ENCODE results near the gene GABRB1. TPM values are rescaled to one million over a fixed set of nuclear protein-coding genes. Genes with fewer than 3 reads are reported as not detected.

The GABRB1 gene
- total RNA-seq, 1 donor from 2014 or later, result not detected

DNA sequence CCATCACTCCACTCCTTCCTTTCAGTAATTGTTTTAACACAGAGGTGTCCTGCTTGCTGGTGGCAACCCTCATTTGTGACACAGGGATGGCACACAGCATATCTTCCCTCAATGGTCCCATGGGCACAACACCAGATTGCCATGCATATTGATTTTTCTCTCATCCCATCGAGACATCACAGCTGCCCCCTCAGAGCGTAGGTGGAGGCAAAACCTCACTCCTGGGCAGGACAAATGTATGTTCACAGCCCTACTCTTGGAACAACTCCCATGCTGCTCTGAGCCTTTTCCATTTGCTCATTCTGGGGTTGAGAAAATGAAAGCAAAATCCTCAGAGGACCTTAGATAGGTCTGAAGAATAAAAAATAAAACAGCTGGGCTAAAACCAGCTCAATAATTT, 172.2 kb downstream of the GABRB1 start:
- DNase-seq (ENCODE audit: low spot score), result no peak
- no peak for ATAC-seq

GRCh38 chr4:47207555-47207954, 176.2 kb downstream of the GABRB1 start:
- ATAC-seq (no peak), DNase-seq (ENCODE audit: low spot score) (no peak)

- DNase-seq (ENCODE audit: low spot score) (no peak), ATAC-seq (no peak)
These were observed 178.5 kb downstream of the GABRB1 start for GRCh38 chr4:47209833-47210232.

DNA sequence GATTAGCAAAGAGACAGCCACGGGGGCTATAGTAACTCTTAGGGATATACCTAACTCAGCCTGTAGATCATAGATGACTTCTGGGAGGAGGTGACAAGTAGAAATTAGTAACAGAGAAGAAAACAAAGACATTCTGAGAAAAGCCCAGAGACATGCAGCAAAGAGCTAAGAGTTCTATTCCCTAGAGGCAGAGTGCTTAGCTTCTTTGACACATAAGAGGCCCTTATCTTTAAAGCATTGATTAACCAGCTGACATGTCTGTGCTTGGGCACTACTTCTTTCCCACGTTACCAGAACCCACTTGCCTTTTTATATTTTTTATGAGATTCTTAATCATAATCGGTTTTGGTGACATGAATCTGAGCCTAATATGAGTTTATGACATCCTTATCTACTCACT, 179.5 kb downstream of the GABRB1 start:
- DNase-seq (ENCODE audit: low spot score), result no peak
- ATAC-seq, result no peak

GRCh38 chr4:47213106-47213505, 181.7 kb downstream of the GABRB1 start:
- ATAC-seq (no peak), DNase-seq (ENCODE audit: low spot score) (no peak)

- ATAC-seq (no peak), DNase-seq (ENCODE audit: low spot score) (no peak)
These were observed 182.2 kb downstream of the GABRB1 start for GRCh38 chr4:47213539-47213938.

- ATAC-seq, result no peak
These were observed 182.6 kb downstream of the GABRB1 start for GRCh38 chr4:47213971-47214370.

GRCh38 chr4:47215759-47216158, 184.4 kb downstream of the GABRB1 start:
- DNase-seq (ENCODE audit: low spot score) (no peak), ATAC-seq (no peak)

More at GRCh38 chr4:47213971-47214370, 182.6 kb downstream of the GABRB1 start:
- no peak for DNase-seq (ENCODE audit: low spot score)

- ATAC-seq, result no peak
- DNase-seq (ENCODE audit: low spot score), result no peak
These were observed 185.9 kb downstream of the GABRB1 start for GRCh38 chr4:47217291-47217690.

- ATAC-seq (no peak), DNase-seq (ENCODE audit: low spot score) (no peak)
These were observed 186.5 kb downstream of the GABRB1 start for GRCh38 chr4:47217884-47218283.

- ATAC-seq, result no peak
These were observed 187.3 kb downstream of the GABRB1 start for GRCh38 chr4:47218631-47219030.

GRCh38 chr4:47219586-47219985, 188.2 kb downstream of the GABRB1 start:
- no peak for ATAC-seq
- no peak for DNase-seq (ENCODE audit: low spot score)

More at GRCh38 chr4:47218631-47219030, 187.3 kb downstream of the GABRB1 start:
- DNase-seq (ENCODE audit: low spot score), result no peak

DNA sequence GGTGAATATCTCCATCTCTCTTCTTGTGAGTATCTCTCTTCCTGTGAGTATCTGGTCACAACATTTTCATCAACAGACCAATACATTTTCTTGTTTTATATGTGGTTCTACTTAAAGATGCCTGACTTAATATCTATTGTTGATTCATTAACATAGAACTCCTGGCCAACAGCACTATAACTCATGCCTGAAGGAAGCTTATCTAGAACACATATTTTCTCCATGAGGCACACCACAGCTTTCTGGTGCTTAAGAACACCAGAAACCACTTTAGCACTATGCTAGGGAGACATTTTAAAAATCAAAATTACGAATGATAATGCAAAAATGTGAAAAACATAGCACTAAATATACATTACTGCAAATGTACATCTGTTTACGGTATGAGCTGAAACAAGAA, 190.4 kb downstream of the GABRB1 start:
- ATAC-seq (no peak), DNase-seq (ENCODE audit: low spot score) (no peak)

- ATAC-seq (no peak), DNase-seq (ENCODE audit: low spot score) (no peak)
These were observed 190.9 kb downstream of the GABRB1 start for GRCh38 chr4:47222276-47222675.

GRCh38 chr4:47224361-47224760, 193.0 kb downstream of the GABRB1 start:
- no peak for DNase-seq (ENCODE audit: low spot score)
- no peak for ATAC-seq

DNA sequence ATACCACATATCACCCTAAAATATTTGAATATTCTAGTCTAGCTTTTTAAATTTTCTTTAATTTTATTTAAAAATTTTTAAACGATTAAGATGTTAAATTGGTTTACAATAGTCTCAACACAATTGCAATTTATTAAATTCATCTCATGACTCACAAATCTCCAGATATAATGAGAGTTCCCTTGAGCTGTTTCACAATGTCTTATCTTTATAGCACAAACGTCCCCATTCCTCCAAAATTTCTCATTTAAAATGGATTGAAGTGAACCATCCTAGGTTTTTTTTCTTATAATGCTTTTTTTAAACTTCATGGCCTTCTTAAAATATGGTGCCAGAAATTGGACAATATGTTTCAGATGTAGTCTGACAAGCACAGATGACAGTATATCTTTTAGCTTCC, 204.4 kb downstream of the GABRB1 start:
- no peak for ATAC-seq
- DNase-seq (ENCODE audit: low spot score), result no peak

DNA sequence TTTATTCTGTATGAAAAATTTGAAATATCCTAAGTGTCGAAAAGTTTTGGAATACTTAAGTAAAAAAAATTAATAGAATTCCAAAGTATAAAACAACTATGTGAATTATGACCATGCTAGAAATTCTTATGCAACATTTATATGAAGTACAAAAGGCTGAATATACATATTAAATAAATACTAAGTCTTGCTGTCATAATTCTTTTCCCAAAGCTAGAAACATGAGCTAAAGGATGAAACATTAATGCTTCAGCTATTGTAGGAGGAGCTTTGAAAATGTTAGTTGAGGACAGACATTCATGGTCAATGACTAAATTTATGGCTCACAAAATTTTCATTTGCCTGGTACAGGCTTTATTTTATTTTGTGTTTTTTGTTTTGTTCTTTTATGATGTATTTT, 207.3 kb downstream of the GABRB1 start:
- no peak for ATAC-seq

DNA sequence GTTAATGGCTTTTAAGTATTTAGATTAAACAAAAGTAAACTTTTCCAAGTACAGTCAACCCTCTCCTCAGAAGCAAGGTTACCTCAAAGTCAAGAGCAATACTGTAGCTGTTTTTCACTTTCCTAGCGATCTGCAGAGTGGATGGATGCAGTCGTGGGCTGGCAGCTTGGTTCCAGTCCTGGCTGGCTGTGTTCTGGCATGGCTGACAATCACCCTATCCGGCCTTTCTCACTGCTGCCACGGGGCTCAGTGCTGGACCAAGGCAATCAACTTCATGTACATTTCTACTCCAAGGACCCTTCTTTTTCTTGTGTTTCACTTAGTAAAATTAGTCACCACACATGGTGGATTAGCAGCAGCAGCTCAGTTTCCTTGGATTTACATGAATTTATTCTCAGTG, 208.3 kb downstream of the GABRB1 start:
- DNase-seq (ENCODE audit: low spot score) (no peak), ATAC-seq (no peak)

More for the DNA sequence above, 207.3 kb downstream of the GABRB1 start:
- DNase-seq (ENCODE audit: low spot score), result no peak

- ATAC-seq, result no peak
- no peak for DNase-seq (ENCODE audit: low spot score)
These were observed 220.2 kb downstream of the GABRB1 start for GRCh38 chr4:47251348-47252135.

DNA sequence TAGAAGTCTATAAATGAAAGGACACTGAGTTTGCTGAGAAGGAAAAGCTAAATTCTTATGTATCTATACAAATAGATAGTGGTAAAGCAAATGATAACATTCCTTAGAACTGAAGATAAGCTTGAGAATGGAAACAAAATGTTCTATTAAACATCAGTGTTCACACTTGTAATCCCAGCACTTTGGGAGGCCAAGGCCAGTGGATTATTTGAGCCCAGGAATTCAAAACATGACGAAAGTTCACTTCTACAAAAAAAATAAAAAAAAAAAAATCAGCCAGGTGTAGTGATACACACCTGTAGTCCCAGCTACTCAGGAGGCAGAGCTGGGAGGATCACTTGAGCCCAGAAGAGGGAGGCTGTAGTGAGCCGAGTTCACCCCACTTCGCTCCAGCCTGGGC, 232.4 kb downstream of the GABRB1 start:
- no peak for DNase-seq (ENCODE audit: low spot score)

GRCh38 chr4:47270201-47270888, 239.0 kb downstream of the GABRB1 start:
- ATAC-seq, result no peak

More for the DNA sequence above, 232.4 kb downstream of the GABRB1 start:
- no peak for ATAC-seq

DNA sequence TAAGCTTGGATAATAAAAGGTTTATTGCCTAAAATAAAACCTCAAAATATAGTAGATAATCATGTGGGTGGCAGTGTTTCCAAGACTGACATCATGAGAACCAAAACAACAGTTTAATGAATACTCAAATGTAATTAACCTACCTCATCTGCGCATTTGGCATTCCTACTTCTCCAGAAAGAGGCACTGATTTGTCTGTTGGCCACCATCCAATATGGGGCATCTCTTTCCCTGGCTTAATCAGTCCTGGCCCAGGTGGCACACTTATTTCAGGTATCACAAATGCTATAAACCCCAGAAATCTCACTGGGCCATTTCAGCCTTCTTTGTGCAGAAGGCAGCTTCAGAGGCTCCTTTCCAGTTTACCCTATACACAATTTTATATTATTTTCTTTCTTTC, 239.9 kb downstream of the GABRB1 start:
- no peak for ATAC-seq
- DNase-seq (ENCODE audit: low spot score), result no peak

More at GRCh38 chr4:47270201-47270888, 239.0 kb downstream of the GABRB1 start:
- DNase-seq (ENCODE audit: low spot score), result no peak
